Activated CD4-positive, alpha-beta T cell treated with anti-CD3 and anti-CD28 coated beads, Interleukin-2, amount 50 U/mL, for 24 hours (primary cell): Measurements from ENCODE around the gene EIF3C.
"Not testable (repeated sequence)": the region's sequence is repeated elsewhere in the genome, so short reads cannot be mapped to it uniquely, and the experiment has no call there.

ENCODE experiments used
- DNase-seq, 2 donors: peaks; one replicate each; pipeline ENCODE4 v3.0.0-alpha.2; 2020; ENCODE audit warnings: low read depth in 1 of 2, low spot score in 1 of 2

The EIF3C gene

GRCh38 chr16:28746618-28747350, 35.5 kb downstream of the EIF3C start:
- not testable (repeated sequence) for DNase-seq

GRCh38 chr16:28749997-28750465, 38.8 kb downstream of the EIF3C start:
- peak in 1 of 2 donors; percentile 28 for DNase-seq

GRCh38 chr16:28750469-28751067, 39.3 kb downstream of the EIF3C start:
- not testable (repeated sequence) for DNase-seq

GRCh38 chr16:28751487-28751886, 40.2 kb downstream of the EIF3C start, which contains the start of gene NPIPB9:
TSS of gene NPIPB9 (plus strand) at chr16:28751787.
- DNase-seq = not testable (repeated sequence)

- DNase-seq = not testable (repeated sequence)
Observed at GRCh38 chr16:28781697-28782096, 70.4 kb downstream of the EIF3C start.

- DNase-seq = not testable (repeated sequence)
Observed at GRCh38 chr16:28782357-28782756, 71.1 kb downstream of the EIF3C start.
